PFSK-1 (cell line): ENCODE measurements around the gene HSPA12A.

Experiments
- FOXP2 ChIP-seq: optimal IDR thresholded peaks from 2 replicates; pipeline ENCODE3; 2011; ENCODE audit warnings: borderline replicate concordance, control low read depth, inconsistent platforms; ENCODE audit not compliant: insufficient read depth; ENCODE audit errors: extremely low read length, extremely low read depth
- POLR2AphosphoS5 ChIP-seq: IDR thresholded peaks from 2 replicates; pipeline ENCODE4 v1.6.1; 2012; ENCODE audit warnings: low read depth, mild to moderate bottlenecking, control low read depth, low read length, moderate library complexity
- SIN3A ChIP-seq: IDR thresholded peaks from 2 replicates; pipeline ENCODE4 v1.6.1; 2012; ENCODE audit warnings: mild to moderate bottlenecking, low read length, moderate library complexity, borderline replicate concordance; ENCODE audit not compliant: insufficient read depth
- TAF1 ChIP-seq: IDR thresholded peaks from 2 replicates; pipeline ENCODE4 v1.6.1; 2012; ENCODE audit warnings: low read length, control low read depth, borderline replicate concordance; ENCODE audit not compliant: insufficient read depth
- TF ChIP-seq, protein P1 (sequence below), 2 experiments: IDR thresholded peaks; 2 replicates each; pipeline versions ENCODE4 v1.6.1 to v1.8.0; 2011 to 2012; ENCODE audit warnings: low read depth in 2 of 2, low read length in 2 of 2, control low read depth in 1 of 2, inconsistent platforms in 1 of 2, mild to moderate bottlenecking in 1 of 2, moderate library complexity in 1 of 2; ENCODE audit not compliant: insufficient read depth in 1 of 2

Gene HSPA12A

DNA sequence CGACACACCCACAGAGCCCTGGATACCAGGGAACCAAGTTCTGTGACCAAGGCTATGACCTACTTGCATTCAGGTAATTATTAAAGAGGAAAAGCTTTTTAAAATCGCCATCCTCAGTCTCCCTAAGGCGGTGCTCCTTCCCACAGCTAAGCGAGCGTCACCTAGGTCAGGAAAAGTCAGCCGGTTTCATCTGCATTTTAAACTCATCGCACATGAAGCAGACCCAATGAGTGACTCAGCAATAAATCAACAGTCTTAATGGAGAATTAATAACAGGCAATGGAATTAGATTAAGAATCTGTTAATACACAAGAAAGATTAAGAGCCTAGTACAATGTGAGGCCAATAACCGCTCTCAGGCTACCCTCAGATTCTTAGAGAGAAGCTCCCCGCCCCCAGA lies 59.2 kb downstream of the HSPA12A start:
- TF ChIP-seq, protein P1, sequence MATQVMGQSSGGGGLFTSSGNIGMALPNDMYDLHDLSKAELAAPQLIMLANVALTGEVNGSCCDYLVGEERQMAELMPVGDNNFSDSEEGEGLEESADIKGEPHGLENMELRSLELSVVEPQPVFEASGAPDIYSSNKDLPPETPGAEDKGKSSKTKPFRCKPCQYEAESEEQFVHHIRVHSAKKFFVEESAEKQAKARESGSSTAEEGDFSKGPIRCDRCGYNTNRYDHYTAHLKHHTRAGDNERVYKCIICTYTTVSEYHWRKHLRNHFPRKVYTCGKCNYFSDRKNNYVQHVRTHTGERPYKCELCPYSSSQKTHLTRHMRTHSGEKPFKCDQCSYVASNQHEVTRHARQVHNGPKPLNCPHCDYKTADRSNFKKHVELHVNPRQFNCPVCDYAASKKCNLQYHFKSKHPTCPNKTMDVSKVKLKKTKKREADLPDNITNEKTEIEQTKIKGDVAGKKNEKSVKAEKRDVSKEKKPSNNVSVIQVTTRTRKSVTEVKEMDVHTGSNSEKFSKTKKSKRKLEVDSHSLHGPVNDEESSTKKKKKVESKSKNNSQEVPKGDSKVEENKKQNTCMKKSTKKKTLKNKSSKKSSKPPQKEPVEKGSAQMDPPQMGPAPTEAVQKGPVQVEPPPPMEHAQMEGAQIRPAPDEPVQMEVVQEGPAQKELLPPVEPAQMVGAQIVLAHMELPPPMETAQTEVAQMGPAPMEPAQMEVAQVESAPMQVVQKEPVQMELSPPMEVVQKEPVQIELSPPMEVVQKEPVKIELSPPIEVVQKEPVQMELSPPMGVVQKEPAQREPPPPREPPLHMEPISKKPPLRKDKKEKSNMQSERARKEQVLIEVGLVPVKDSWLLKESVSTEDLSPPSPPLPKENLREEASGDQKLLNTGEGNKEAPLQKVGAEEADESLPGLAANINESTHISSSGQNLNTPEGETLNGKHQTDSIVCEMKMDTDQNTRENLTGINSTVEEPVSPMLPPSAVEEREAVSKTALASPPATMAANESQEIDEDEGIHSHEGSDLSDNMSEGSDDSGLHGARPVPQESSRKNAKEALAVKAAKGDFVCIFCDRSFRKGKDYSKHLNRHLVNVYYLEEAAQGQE (IDR thresholded peaks at IDR 0.05; ENCODE audit: insufficient read depth in 1 of 2, low read depth in 2 of 2, low read length in 2 of 2): no peak
- TF ChIP-seq POLR2AphosphoS5: no peak
- TF ChIP-seq SIN3A: no peak
- no peak for TF ChIP-seq TAF1
- no peak for TF ChIP-seq FOXP2

- TF ChIP-seq SIN3A (no peak), TAF1 (no peak), FOXP2 (no peak), POLR2AphosphoS5 (no peak)
- TF ChIP-seq, protein P1 (IDR thresholded peaks at IDR 0.05; ENCODE audit: insufficient read depth in 1 of 2, low read depth in 2 of 2, low read length in 2 of 2): no peak
Observed at GRCh38 chr10:116679351-116679750, 63.0 kb downstream of the HSPA12A start.

DNA sequence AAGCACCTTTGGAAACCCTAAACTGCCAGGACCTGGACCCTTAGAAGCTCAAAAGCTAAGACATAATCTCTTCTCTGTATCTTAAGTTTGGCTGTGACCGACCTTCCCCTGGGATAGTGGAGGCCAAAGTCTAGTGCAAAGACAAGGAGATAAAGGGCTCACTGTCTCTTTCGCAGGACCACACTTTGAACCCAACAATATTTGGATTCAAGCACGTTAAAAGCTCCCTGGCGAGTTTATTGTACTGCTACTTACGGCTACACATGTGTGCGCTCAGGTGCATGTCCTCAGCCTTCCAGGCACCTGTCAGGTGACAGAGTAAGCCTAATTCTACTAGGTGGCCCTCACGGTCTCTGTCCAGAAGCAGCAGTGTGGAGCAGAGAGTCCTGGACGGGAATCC lies 65.7 kb downstream of the HSPA12A start:
- no peak for TF ChIP-seq POLR2AphosphoS5
- no peak for TF ChIP-seq TAF1
- TF ChIP-seq FOXP2: no peak
- TF ChIP-seq, protein P1 (IDR thresholded peaks at IDR 0.05; ENCODE audit: insufficient read depth in 1 of 2, low read depth in 2 of 2, low read length in 2 of 2): no peak
- TF ChIP-seq SIN3A: no peak

DNA sequence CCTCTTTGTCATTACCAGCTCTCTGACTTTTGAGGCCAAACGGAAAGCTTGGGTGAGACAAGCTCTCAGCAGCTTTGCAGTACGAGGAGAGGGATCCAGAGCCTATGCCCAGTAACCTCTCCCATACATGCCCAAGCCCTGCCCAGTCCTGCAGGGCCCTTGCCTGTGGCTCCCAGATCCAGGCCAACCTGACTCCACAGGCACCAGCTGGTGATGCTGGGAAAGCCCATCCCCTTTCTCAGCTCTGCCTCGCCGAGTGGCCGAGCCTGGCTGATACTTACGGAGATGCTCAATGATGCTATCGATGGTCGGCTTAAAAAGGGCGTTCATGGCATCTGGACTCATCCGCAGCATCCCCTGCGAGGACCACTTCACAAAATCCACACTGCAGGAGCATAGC lies 66.2 kb downstream of the HSPA12A start:
- TF ChIP-seq TAF1: no peak
- TF ChIP-seq FOXP2: no peak
- TF ChIP-seq, protein P1 (IDR thresholded peaks at IDR 0.05; ENCODE audit: insufficient read depth in 1 of 2, low read depth in 2 of 2, low read length in 2 of 2): no peak
- no peak for TF ChIP-seq POLR2AphosphoS5
- no peak for TF ChIP-seq SIN3A

GRCh38 chr10:116674901-116675423 lies 67.4 kb downstream of the HSPA12A start:
- TF ChIP-seq, protein P1 (IDR thresholded peaks at IDR 0.05; ENCODE audit: insufficient read depth in 1 of 2, low read depth in 2 of 2, low read length in 2 of 2): no peak
